GM12878 (cell line): ENCODE data around the gene SNRK. TPM values are rescaled to one million over a fixed set of nuclear protein-coding genes. Genes with fewer than 3 reads are reported as not detected.

ENCODE experiments used
- ATAC-seq: fragments of 200-7000 bp; cut with Tn5 transposase; 3 replicates; pipeline ENCODE4 v1.9.1; 2020; ENCODE audit warnings: mild to moderate bottlenecking, moderate library complexity
- BruUV-seq: library from RNA; stranded (reverse); fragments of 400-500 nt; replicated peaks from 2 replicates; lab custom pipeline; 2021; lab: Mats Ljungman, UMichigan
- CTCF ChIA-PET: fragments of 300-600 bp; sonication (Branson Sonifier 250); formaldehyde crosslinking; extraction: SDS; loops from one replicate; lab custom pipeline; 2021; ENCODE audit warnings: inconsistent platforms; lab: Yijun Ruan, JAX
- POLR2A ChIA-PET: fragments of 350-600 bp; formaldehyde crosslinking; extraction: SDS; loops from one replicate; lab custom pipeline; 2021; ENCODE audit warnings: inconsistent platforms; lab: Charles Lee
- RAD21 ChIA-PET: fragments of 300-600 bp; sonication (Branson Sonifier 250); formaldehyde crosslinking; loops from one replicate; lab custom pipeline; 2023; ENCODE audit warnings: antibody characterized with exemption; ENCODE audit not compliant: unreplicated experiment; lab: Charles Lee
- SMC1A ChIA-PET: fragments of 300-600 bp; sonication (Branson Sonifier 250); formaldehyde crosslinking; loops from one replicate; lab custom pipeline; 2023; ENCODE audit not compliant: unreplicated experiment, uncharacterized antibody; lab: Charles Lee
- DNase-seq: peaks from one replicate; pipeline ENCODE4 v3.0.0-alpha.2; 2011; ENCODE audit warnings: low read depth, low spot score
- FAIRE-seq: peaks from 3 replicates; lab custom pipeline; 2011; peaks lifted over from hg19 to GRCh38; lab: Jason Lieb, UNC
- H2AFZ ChIP-seq: 2 replicates; pipeline ENCODE4 v1.6.0; 2011; ENCODE audit warnings: low read depth, low read length, control low read depth; ENCODE audit not compliant: control insufficient read depth
- H3K27ac ChIP-seq: 2 replicates; pipeline ENCODE4 v1.5.1; 2011; ENCODE audit warnings: control low read depth; ENCODE audit not compliant: control insufficient read depth, insufficient read depth
- H3K27me3 ChIP-seq, 2 experiments: replicated peaks in 1 of 2; 2 replicates each; pipeline versions ENCODE4 v1.6.0 to v1.6.1; 2011; ENCODE audit warnings: low read length in 1 of 2; ENCODE audit not compliant: control insufficient read depth in 2 of 2, insufficient read depth in 2 of 2
- H3K36me3 ChIP-seq, 2 experiments: 2 replicates each; pipeline ENCODE4 v1.5.1; 2011; ENCODE audit warnings: low read length in 1 of 2; ENCODE audit not compliant: control insufficient read depth in 2 of 2, insufficient read depth in 2 of 2
- H3K4me1 ChIP-seq: 2 replicates; pipeline ENCODE4 v1.6.1; 2011; ENCODE audit warnings: mild to moderate bottlenecking, low read length, moderate library complexity, mixed read lengths; ENCODE audit not compliant: control insufficient read depth, insufficient read depth
- H3K4me2 ChIP-seq: 2 replicates; pipeline ENCODE4 v1.6.0; 2011; ENCODE audit warnings: control low read depth; ENCODE audit not compliant: control insufficient read depth, insufficient read depth
- H3K4me3 ChIP-seq: fragments of 200-600 bp; sonication (generic); 2 replicates; pipeline ENCODE4 v1.5.1; 2016
- H3K79me2 ChIP-seq: 2 replicates; pipeline ENCODE4 v1.6.0; 2011; ENCODE audit warnings: low read length; ENCODE audit not compliant: control insufficient read depth, insufficient read depth
- H3K9ac ChIP-seq: 2 replicates; pipeline ENCODE4 v1.8.0; 2011; ENCODE audit warnings: low read length, control low read depth, mixed read lengths; ENCODE audit not compliant: control insufficient read depth, insufficient read depth
- H3K9me3 ChIP-seq: replicated peaks from 3 replicates; pipeline ENCODE4 v1.5.1; 2011; ENCODE audit warnings: mild to moderate bottlenecking, low read length; ENCODE audit not compliant: control insufficient read depth, insufficient read depth
- H4K20me1 ChIP-seq: 2 replicates; pipeline ENCODE4 v1.6.0; 2011; ENCODE audit not compliant: control insufficient read depth, insufficient read depth
- ASH2L ChIP-seq: fragments of 300-600, 200-600 bp; sonication (generic); IDR thresholded peaks from 2 replicates; pipeline ENCODE4 v1.6.1; 2017; ENCODE audit warnings: low read depth, mild to moderate bottlenecking, borderline replicate concordance
- BMI1 ChIP-seq: fragments of 450-650 bp; IDR thresholded peaks from 2 replicates; pipeline ENCODE4 v1.6.1; 2016; ENCODE audit warnings: mild to moderate bottlenecking, moderate library complexity, borderline replicate concordance
- E4F1 ChIP-seq: fragments of 450-650 bp; IDR thresholded peaks from 2 replicates; pipeline ENCODE4 v1.6.1; 2018; ENCODE audit warnings: borderline replicate concordance, mild to moderate bottlenecking; ENCODE audit not compliant: partially characterized antibody
- EZH2 ChIP-seq: IDR thresholded peaks from 2 replicates; pipeline ENCODE4 v1.6.1; 2012; ENCODE audit warnings: low read depth, mild to moderate bottlenecking, control low read depth, inconsistent platforms, low read length, borderline replicate concordance; ENCODE audit not compliant: control insufficient read depth
- IKZF2 ChIP-seq, 2 experiments: fragments of 450-650 bp; IDR thresholded peaks; 2 replicates each; pipeline ENCODE4 v1.6.1; 2017; ENCODE audit warnings: mild to moderate bottlenecking in 2 of 2, moderate library complexity in 2 of 2
- MAX ChIP-seq: IDR thresholded peaks from 2 replicates; pipeline ENCODE4 v1.6.1; 2012; ENCODE audit warnings: low read depth, low read length, improper control_type of control experiment
- MYC ChIP-seq: IDR thresholded peaks from 2 replicates; pipeline ENCODE4 v1.6.1; 2011; ENCODE audit warnings: mild to moderate bottlenecking, low read length, moderate library complexity, inconsistent platforms; ENCODE audit not compliant: insufficient read depth, insufficient replicate concordance, insufficient read length, severe bottlenecking
- REST ChIP-seq: IDR thresholded peaks from 2 replicates; pipeline ENCODE4 v1.6.1; 2012; ENCODE audit warnings: mild to moderate bottlenecking, low read depth, low read length
- SMAD5 ChIP-seq: IDR thresholded peaks from 2 replicates; pipeline ENCODE4 v1.6.1; 2016; ENCODE audit warnings: antibody characterized with exemption, low read depth
- SUZ12 ChIP-seq: fragments of 200-600 bp; sonication (generic); IDR thresholded peaks from one replicate; pipeline ENCODE4 v1.6.1; 2018; ENCODE audit warnings: antibody characterized with exemption, mild to moderate bottlenecking; ENCODE audit not compliant: unreplicated experiment
- TAF1 ChIP-seq: IDR thresholded peaks from 2 replicates; pipeline ENCODE4 v1.6.1; 2011; ENCODE audit warnings: mild to moderate bottlenecking, low read depth, low read length, borderline replicate concordance
- TBL1XR1 ChIP-seq: IDR thresholded peaks from 2 replicates; pipeline ENCODE4 v1.6.1; 2012; ENCODE audit warnings: low read depth, low read length, improper control_type of control experiment
- ZNF24 ChIP-seq: fragments of 450-650 bp; IDR thresholded peaks from 2 replicates; pipeline ENCODE4 v1.6.1; 2017; ENCODE audit warnings: antibody characterized with exemption, mild to moderate bottlenecking
- ZNF687 ChIP-seq: fragments of 450-650 bp; IDR thresholded peaks from 2 replicates; pipeline ENCODE4 v1.6.1; 2017; ENCODE audit warnings: mild to moderate bottlenecking, moderate library complexity
- WGBS: methylation state at CpG from one replicate; pipeline ENCODE4 v1.1.6; 2016; ENCODE audit warnings: low lambda C conversion rate; ENCODE audit not compliant: insufficient replicate concordance, insufficient coverage; ENCODE audit errors: missing lambda C conversion rate; 5-methylcytosine and 5-hydroxymethylcytosine counted together
- in situ Hi-C: fragments of 300-500 bp; cut with MboI; formaldehyde crosslinking; loops from 9 replicates; pipeline ENCODE4 v1.14.3; 2018; ENCODE audit warnings: mixed read lengths
- intact Hi-C: fragments of 100-400 bp; cut with micrococcal nuclease; formaldehyde crosslinking; loops from one replicate; pipeline ENCODE4 v1.14.2; 2022; ENCODE audit not compliant: unreplicated experiment
- polyA plus RNA-seq, 11 experiments: library from polyadenylated mRNA; depleted of rRNA in 4 of 11; unstranded in 6 of 11; stranded (reverse) in 5 of 11; fragments of >200 nt; fragmentation: Nextera tagmentation in 4 of 11; fragmentation: Illumina TruSeq in 1 of 11; extraction: Ambion mirVana in 4 of 11; extraction: Trizol in 1 of 11; gene quantifications; 1 replicate in 1 of 11; 2 replicates in 10 of 11; pipeline versions ENCODE4 v1.2.1 to v1.2.3, GENCODE V29; 2011 to 2016; ENCODE audit warnings: inconsistent platforms in 2 of 11, missing spikeins in 2 of 11, low read depth in 1 of 11
- total RNA-seq, 4 experiments: library from RNA; depleted of rRNA in 3 of 4; stranded (reverse); fragments of >200 nt in 3 of 4; fragmentation: Illumina TruSeq in 1 of 4; extraction: Trizol in 1 of 4; gene quantifications; 2 replicates each; pipeline versions ENCODE4 v1.2.1 to v1.2.3, GENCODE V29; 2013 to 2021

SNRK gene
- total and polyA plus RNA-seq, 10 of the 15 experiments (the other 5 are each of a cell fraction or from before 2014, with no cell fraction given), result 1.6 to 12.1 (median 7.6) TPM

GRCh38 chr3:43249405-43249804 lies 36.9 kb upstream of the SNRK start (continued):
- no peak for TF ChIP-seq IKZF2 (IDR thresholded peaks at IDR 0.05)
- no peak for TF ChIP-seq MYC
- no peak for TF ChIP-seq REST
- no peak for TF ChIP-seq MAX
- no peak for TF ChIP-seq SUZ12
- TF ChIP-seq ASH2L, result no peak
- no peak for TF ChIP-seq BMI1
- TF ChIP-seq TBL1XR1, result no peak

- Histone ChIP-seq H3K4me2 (no peak overlapping the region), H3K4me1 (no peaks in the 10 kb centered on the region), H3K27me3 (no peaks in the 10 kb centered on the region), H3K27ac (no peak overlapping the region), H4K20me1 (no peaks in the 10 kb centered on the region), H3K4me3 (no peak overlapping the region), H3K79me2 (no peaks in the 10 kb centered on the region), H2AFZ (no peak overlapping the region), H3K9me3 (no peaks in the 10 kb centered on the region), H3K9ac (no peak overlapping the region), H3K36me3 (no peaks in the 10 kb centered on the region)
- BruUV-seq, result no TSS peak
- 21% methylated on average over 4 of the region's 4 CpGs for WGBS
- in situ Hi-C loops, result no loop called here
- RAD21 ChIA-PET, result no interaction called here
- FAIRE-seq (no peak), DNase-seq (no peak), ATAC-seq (no peak)
- POLR2A ChIA-PET, result no interaction called here
- SMC1A ChIA-PET, result interaction anchor here (0.6 to 0.8 kb wide), 3 partner anchors 12 to 292 kb away, joined by 3 read pairs; no protein-coding TSS in a partner anchor
- intact Hi-C loops, result no loop called here
- CTCF ChIA-PET, result no interaction called here
- TF ChIP-seq SMAD5 (no peak), EZH2 (no peak), TAF1 (no peak), E4F1 (no peak), ZNF687 (no peak), ZNF24 (no peak)
Measured at GRCh38 chr3:43253294-43253693, 33.0 kb upstream of the SNRK start.
